Measurements from ENCODE around the gene HEYL.
"Not testable (repeated sequence)": the region's sequence is repeated elsewhere in the genome, so short reads cannot be mapped to it uniquely, and the experiment has no call there.

- not testable (repeated sequence) for TF ChIP-seq CTCF, POLR2A, EP300 (IDR thresholded peaks at IDR 0.05)
Observed at GRCh38 chr1:39603677-39604076, 35.8 kb downstream of the HEYL start.

Data from tibial nerve (tissue), 4 donors.